Fibroblast of pulmonary artery (primary cell): ENCODE data around the gene SLC25A13.
"Not testable (repeated sequence)": the region's sequence is repeated elsewhere in the genome, so short reads cannot be mapped to it uniquely, and the experiment has no call there.

Experiments
- DNase-seq: peaks from one replicate; pipeline ENCODE4 v3.0.0-alpha.2; 2010; ENCODE audit warnings: low read depth
- H3K4me3 ChIP-seq: replicated peaks from 2 replicates; pipeline ENCODE4 v1.5.1; 2011; ENCODE audit warnings: low read depth, mild to moderate bottlenecking, control low read depth, low read length, moderate library complexity
- CTCF ChIP-seq: IDR thresholded peaks from 2 replicates; pipeline ENCODE4 v1.5.1; 2011; ENCODE audit warnings: mild to moderate bottlenecking, control low read depth, low read length, inconsistent platforms; ENCODE audit errors: missing control alignments

The SLC25A13 gene

GRCh38 chr7:96300502-96300901 lies 21.4 kb downstream of the SLC25A13 start:
- no peak for DNase-seq
- no peak overlapping the region for H3K4me3 ChIP-seq
- no peak for TF ChIP-seq CTCF

GRCh38 chr7:96299496-96299895 lies 22.4 kb downstream of the SLC25A13 start:
- no peak overlapping the region for H3K4me3 ChIP-seq
- no peak for TF ChIP-seq CTCF
- DNase-seq: no peak

GRCh38 chr7:96297876-96298275 lies 24.0 kb downstream of the SLC25A13 start:
- no peak for DNase-seq
- no peak for TF ChIP-seq CTCF
- H3K4me3 ChIP-seq: no peak overlapping the region

- DNase-seq: not testable (repeated sequence)
Observed at GRCh38 chr7:96297446-96297845, 24.5 kb downstream of the SLC25A13 start.

GRCh38 chr7:96293911-96294310 lies 28.0 kb downstream of the SLC25A13 start:
- DNase-seq, H3K4me3 ChIP-seq: not testable (repeated sequence)

More at GRCh38 chr7:96297446-96297845, 24.5 kb downstream of the SLC25A13 start:
- not testable (repeated sequence) for H3K4me3 ChIP-seq

- TF ChIP-seq CTCF: no peak
- no peak for DNase-seq
- no peak overlapping the region for H3K4me3 ChIP-seq
Observed at GRCh38 chr7:96287559-96287958, 34.3 kb downstream of the SLC25A13 start.

GRCh38 chr7:96287132-96287531 lies 34.8 kb downstream of the SLC25A13 start:
- no peak for DNase-seq
- TF ChIP-seq CTCF: no peak
- no peak overlapping the region for H3K4me3 ChIP-seq

- H3K4me3 ChIP-seq: no peak overlapping the region
- no peak for TF ChIP-seq CTCF
- DNase-seq: no peak
Observed at GRCh38 chr7:96285579-96285978, 36.3 kb downstream of the SLC25A13 start.
